ENCODE results near the gene SELENOM. TPM values are rescaled to one million over a fixed set of nuclear protein-coding genes. Genes with fewer than 3 reads are reported as not detected.
"Not testable (repeated sequence)": the region's sequence is repeated elsewhere in the genome, so short reads cannot be mapped to it uniquely, and the experiment has no call there.

The SELENOM gene
- total and polyA plus RNA-seq, 2 donors from 2014 or later = 154 to 291 TPM

GRCh38 chr22:31069691-31070314 lies 37.6 kb downstream of the SELENOM start:
- H3K9ac ChIP-seq (ENCODE audit: low read length in 3 of 3); H3K27ac ChIP-seq (ENCODE audit: low read depth in 2 of 2, low read length in 2 of 2); intact Hi-C loops (cut with DNase I); H3K36me3 ChIP-seq (ENCODE audit: control insufficient read depth in 2 of 3, insufficient read depth in 3 of 3, low read length in 3 of 3); FAIRE-seq; H3K9me3 ChIP-seq (ENCODE audit: control insufficient read depth in 2 of 3, insufficient read depth in 1 of 3, low read length in 3 of 3); H3K27me3 ChIP-seq (ENCODE audit: control insufficient read depth, insufficient read depth, low read length); H3K4me1 ChIP-seq (ENCODE audit: control insufficient read depth in 2 of 3, insufficient read depth in 2 of 3, low read depth in 1 of 3, low read length in 3 of 3); DNase-seq; H3K4me3 ChIP-seq (ENCODE audit: low read length in 3 of 3): not testable (repeated sequence)

GRCh38 chr22:31068970-31069369 lies 38.4 kb downstream of the SELENOM start:
- DNase-seq = no peak
- no peak for FAIRE-seq
- intact Hi-C loops (cut with DNase I) = no loop called here
- Histone ChIP-seq H3K9ac (ENCODE audit: low read length in 3 of 3) (no peak overlapping the region), H3K4me1 (ENCODE audit: control insufficient read depth in 2 of 3, insufficient read depth in 2 of 3, low read depth in 1 of 3, low read length in 3 of 3) (no peaks in the 10 kb centered on the region), H3K27me3 (ENCODE audit: control insufficient read depth, insufficient read depth, low read length) (no peaks in the 10 kb centered on the region), H3K4me3 (ENCODE audit: low read length in 3 of 3) (no peak overlapping the region), H3K27ac (ENCODE audit: low read depth in 2 of 2, low read length in 2 of 2) (no peak overlapping the region), H3K9me3 (ENCODE audit: control insufficient read depth in 2 of 3, insufficient read depth in 1 of 3, low read length in 3 of 3) (no peaks in the 10 kb centered on the region), H3K36me3 (ENCODE audit: control insufficient read depth in 2 of 3, insufficient read depth in 3 of 3, low read length in 3 of 3) (no peaks in the 10 kb centered on the region)
- no peak for TF ChIP-seq CTCF (IDR thresholded peaks at IDR 0.05; ENCODE audit: borderline replicate concordance, extremely low read depth, insufficient read depth)

GRCh38 chr22:31064369-31064768 lies 43.0 kb downstream of the SELENOM start:
- no peaks in the 10 kb centered on the region for H3K36me3 ChIP-seq (ENCODE audit: control insufficient read depth in 2 of 3, insufficient read depth in 3 of 3, low read length in 3 of 3)
- no peak overlapping the region for H3K27ac ChIP-seq (ENCODE audit: low read depth in 2 of 2, low read length in 2 of 2)
- H3K27me3 ChIP-seq (ENCODE audit: control insufficient read depth, insufficient read depth, low read length) = no peaks in the 10 kb centered on the region
- no peaks in the 10 kb centered on the region for H3K9me3 ChIP-seq (ENCODE audit: control insufficient read depth in 2 of 3, insufficient read depth in 1 of 3, low read length in 3 of 3)
- TF ChIP-seq CTCF (IDR thresholded peaks at IDR 0.05; ENCODE audit: borderline replicate concordance, extremely low read depth, insufficient read depth) = no peak
- intact Hi-C loops (cut with DNase I) = no loop called here
- H3K9ac ChIP-seq (ENCODE audit: low read length in 3 of 3) = no peak overlapping the region
- FAIRE-seq (no peak), DNase-seq (no peak)
- H3K4me1 ChIP-seq (ENCODE audit: control insufficient read depth in 2 of 3, insufficient read depth in 2 of 3, low read depth in 1 of 3, low read length in 3 of 3) = no peaks in the 10 kb centered on the region
- no peak overlapping the region for H3K4me3 ChIP-seq (ENCODE audit: low read length in 3 of 3)

GRCh38 chr22:31062566-31063230 lies 44.7 kb downstream of the SELENOM start:
- no peaks in the 10 kb centered on the region for H3K36me3 ChIP-seq (ENCODE audit: control insufficient read depth in 2 of 3, insufficient read depth in 3 of 3, low read length in 3 of 3)
- H3K27ac ChIP-seq (ENCODE audit: low read depth in 2 of 2, low read length in 2 of 2) = no peak overlapping the region
- FAIRE-seq (no peak), DNase-seq (no peak)
- intact Hi-C loops (cut with DNase I) = no loop called here
- no peak for TF ChIP-seq CTCF (IDR thresholded peaks at IDR 0.05; ENCODE audit: borderline replicate concordance, extremely low read depth, insufficient read depth)
- no peaks in the 10 kb centered on the region for H3K9me3 ChIP-seq (ENCODE audit: control insufficient read depth in 2 of 3, insufficient read depth in 1 of 3, low read length in 3 of 3)
- no peaks in the 10 kb centered on the region for H3K4me1 ChIP-seq (ENCODE audit: control insufficient read depth in 2 of 3, insufficient read depth in 2 of 3, low read depth in 1 of 3, low read length in 3 of 3)
- H3K9ac ChIP-seq (ENCODE audit: low read length in 3 of 3) = no peak overlapping the region
- H3K4me3 ChIP-seq (ENCODE audit: low read length in 3 of 3) = no peak overlapping the region
- H3K27me3 ChIP-seq (ENCODE audit: control insufficient read depth, insufficient read depth, low read length) = no peaks in the 10 kb centered on the region

GRCh38 chr22:31059663-31060062 lies 47.7 kb downstream of the SELENOM start:
- H3K4me1 ChIP-seq (ENCODE audit: control insufficient read depth in 2 of 3, insufficient read depth in 2 of 3, low read depth in 1 of 3, low read length in 3 of 3); DNase-seq; H3K27ac ChIP-seq (ENCODE audit: low read depth in 2 of 2, low read length in 2 of 2); H3K4me3 ChIP-seq (ENCODE audit: low read length in 3 of 3); H3K9me3 ChIP-seq (ENCODE audit: control insufficient read depth in 2 of 3, insufficient read depth in 1 of 3, low read length in 3 of 3); intact Hi-C loops (cut with DNase I); H3K9ac ChIP-seq (ENCODE audit: low read length in 3 of 3); FAIRE-seq; H3K36me3 ChIP-seq (ENCODE audit: control insufficient read depth in 2 of 3, insufficient read depth in 3 of 3, low read length in 3 of 3); H3K27me3 ChIP-seq (ENCODE audit: control insufficient read depth, insufficient read depth, low read length): not testable (repeated sequence)

All from kidney (tissue), 14 donors.